Upper lobe of left lung (tissue), 4 donors: ENCODE data around the gene SEC14L3.

Experiments used
- POLR2AphosphoS5 ChIP-seq, 2 donors: sonication (generic); formaldehyde crosslinking; IDR thresholded peaks; one replicate each; pipeline ENCODE4 v1.5.1; 2017; ENCODE audit warnings: antibody characterized with exemption in 2 of 2
- TF ChIP-seq, protein P1 (sequence below), 6 experiments: fragments of 450-650 bp in 4 of 6; fragments of 200-600 bp in 2 of 6; sonication (generic) in 2 of 6; IDR thresholded peaks; one replicate each; pipeline ENCODE4 v1.5.1; 2016 to 2019; ENCODE audit warnings: antibody characterized with exemption in 6 of 6

DNA sequence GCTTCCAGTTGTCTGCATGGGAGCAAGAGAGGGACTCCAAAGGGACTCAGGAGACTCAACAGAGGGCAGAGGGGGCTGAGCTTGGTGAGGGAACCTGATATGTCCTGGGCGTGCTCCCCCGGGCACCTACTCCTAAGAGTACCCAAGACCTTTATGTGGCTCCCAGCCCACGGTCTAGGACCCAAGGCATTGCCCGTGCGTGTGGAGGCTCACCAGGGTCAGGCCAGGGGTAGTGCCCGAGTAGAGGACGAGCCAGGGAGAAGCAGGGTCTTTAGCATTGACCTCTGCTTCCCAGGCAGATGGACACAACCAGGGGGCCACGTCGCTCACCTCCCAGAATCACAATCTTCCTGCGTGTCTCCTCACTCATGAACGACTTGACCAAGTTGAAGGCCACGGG, 20.3 kb upstream of the SEC14L3 start:
- TF ChIP-seq, protein P1, sequence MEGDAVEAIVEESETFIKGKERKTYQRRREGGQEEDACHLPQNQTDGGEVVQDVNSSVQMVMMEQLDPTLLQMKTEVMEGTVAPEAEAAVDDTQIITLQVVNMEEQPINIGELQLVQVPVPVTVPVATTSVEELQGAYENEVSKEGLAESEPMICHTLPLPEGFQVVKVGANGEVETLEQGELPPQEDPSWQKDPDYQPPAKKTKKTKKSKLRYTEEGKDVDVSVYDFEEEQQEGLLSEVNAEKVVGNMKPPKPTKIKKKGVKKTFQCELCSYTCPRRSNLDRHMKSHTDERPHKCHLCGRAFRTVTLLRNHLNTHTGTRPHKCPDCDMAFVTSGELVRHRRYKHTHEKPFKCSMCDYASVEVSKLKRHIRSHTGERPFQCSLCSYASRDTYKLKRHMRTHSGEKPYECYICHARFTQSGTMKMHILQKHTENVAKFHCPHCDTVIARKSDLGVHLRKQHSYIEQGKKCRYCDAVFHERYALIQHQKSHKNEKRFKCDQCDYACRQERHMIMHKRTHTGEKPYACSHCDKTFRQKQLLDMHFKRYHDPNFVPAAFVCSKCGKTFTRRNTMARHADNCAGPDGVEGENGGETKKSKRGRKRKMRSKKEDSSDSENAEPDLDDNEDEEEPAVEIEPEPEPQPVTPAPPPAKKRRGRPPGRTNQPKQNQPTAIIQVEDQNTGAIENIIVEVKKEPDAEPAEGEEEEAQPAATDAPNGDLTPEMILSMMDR (IDR thresholded peaks at IDR 0.05): no peak
- TF ChIP-seq POLR2AphosphoS5 (IDR thresholded peaks at IDR 0.05): no peak
